Measurements from ENCODE around the gene CC2D1A.

Gene CC2D1A

GRCh38 chr19:13980340-13980739 lies 74.3 kb downstream of the CC2D1A start:
- TF ChIP-seq CTCF (IDR thresholded peaks at IDR 0.05; ENCODE audit: low read length, missing control alignments) = no peak
- no peak overlapping the region for H3K4me3 ChIP-seq (replicated peaks; ENCODE audit: low read depth, low read length)
- no peak for DNase-seq (ENCODE audit: low read depth)

Data from fibroblast of pulmonary artery (primary cell).